ENCODE results near the gene UPF3A.

DNA sequence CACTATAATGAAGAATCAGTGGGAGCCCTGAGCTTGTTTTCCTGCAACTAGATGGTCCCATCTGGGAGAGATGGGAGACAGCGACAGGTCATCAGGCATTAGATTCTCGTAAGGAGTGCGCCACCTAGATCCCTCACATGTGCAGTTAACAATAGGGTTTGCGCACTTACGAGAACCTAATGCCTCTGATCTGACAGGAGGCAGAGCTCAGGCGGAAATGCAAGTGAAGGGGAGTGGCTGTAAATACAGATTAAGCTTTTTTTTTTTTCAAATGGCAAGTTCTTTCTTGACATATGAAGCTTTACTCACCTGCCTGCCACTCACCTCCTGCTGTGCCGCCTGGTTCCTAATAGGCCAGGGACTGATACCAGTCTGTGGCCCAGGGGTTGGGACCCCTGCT is 32.3 kb upstream of the UPF3A start:
- TF ChIP-seq EZH2 (IDR thresholded peaks at IDR 0.05) = no peak
- TF ChIP-seq POLR2AphosphoS5 (IDR thresholded peaks at IDR 0.05; ENCODE audit: borderline replicate concordance, low read depth, low read length) = no peak
- TF ChIP-seq FOXP2 (optimal IDR thresholded peaks at IDR 0.05; ENCODE audit: control extremely low read depth, extremely low read length, insufficient read depth) = no peak
